ELR (cell line): Measurements from ENCODE around the gene GNS.

Experiments used
- DNase-seq: peaks from one replicate; pipeline ENCODE4 v3.0.0-alpha.2; 2015; ENCODE audit warnings: low read depth

The GNS gene

GRCh38 chr12:64673490-64674169 is 85.6 kb downstream of the GNS start:
- no peak for DNase-seq

GRCh38 chr12:64672925-64673409 is 86.2 kb downstream of the GNS start:
- DNase-seq = peak; percentile 64

GRCh38 chr12:64671681-64672080 is 87.5 kb downstream of the GNS start:
- no peak for DNase-seq

- DNase-seq = peak; percentile 65
Observed at GRCh38 chr12:64670919-64671639, 88.1 kb downstream of the GNS start.

- DNase-seq = no peak
Observed at GRCh38 chr12:64670019-64670418, 89.2 kb downstream of the GNS start.

GRCh38 chr12:64669270-64669842 is 89.8 kb downstream of the GNS start:
- DNase-seq = no peak

- DNase-seq = no peak
Observed at GRCh38 chr12:64667793-64668192, 91.4 kb downstream of the GNS start.

GRCh38 chr12:64666054-64666914 is 92.9 kb downstream of the GNS start:
- DNase-seq = no peak

GRCh38 chr12:64665514-64665913 is 93.7 kb downstream of the GNS start:
- DNase-seq = no peak
